Suprapubic skin (tissue), 4 donors: ENCODE data around the gene VCP.

ENCODE experiments used
- EP300 ChIP-seq: sonication (generic); formaldehyde crosslinking; IDR thresholded peaks from one replicate; pipeline ENCODE4 v1.6.1; 2017; ENCODE audit warnings: antibody characterized with exemption
- POLR2AphosphoS5 ChIP-seq, 3 donors: sonication (generic); formaldehyde crosslinking; IDR thresholded peaks; one replicate each; pipeline ENCODE4 v1.6.1; 2017; ENCODE audit warnings: antibody characterized with exemption in 3 of 3
- TF ChIP-seq, protein P1 (sequence below), 2 donors: fragments of 200-600 bp in 1 of 2; fragments of 450-650 bp in 1 of 2; sonication (generic) in 1 of 2; IDR thresholded peaks; one replicate each; pipeline ENCODE4 v1.5.1; 2016 to 2019; ENCODE audit warnings: antibody characterized with exemption in 2 of 2, mild to moderate bottlenecking in 1 of 2, moderate library complexity in 1 of 2

DNA sequence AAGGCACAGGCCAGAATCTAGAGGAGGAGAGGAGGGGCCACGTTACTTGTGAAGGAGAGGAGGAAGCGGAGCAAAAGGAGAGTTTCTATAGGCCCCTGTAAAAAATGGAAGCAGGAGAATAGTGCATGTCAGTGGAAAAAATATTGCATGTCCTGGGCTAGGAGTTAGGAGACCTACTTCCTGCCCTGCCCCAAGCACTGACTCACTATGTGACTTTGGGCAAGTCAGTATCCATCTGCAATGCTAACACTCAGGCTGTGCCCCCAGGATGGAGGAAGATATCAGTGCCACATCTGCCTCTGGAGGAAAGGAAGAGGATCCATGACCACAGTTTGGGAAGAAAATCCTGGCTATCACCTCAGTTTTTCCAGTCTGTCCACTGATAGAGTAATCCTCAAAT lies 17.0 kb upstream of the VCP start:
- TF ChIP-seq, protein P1, sequence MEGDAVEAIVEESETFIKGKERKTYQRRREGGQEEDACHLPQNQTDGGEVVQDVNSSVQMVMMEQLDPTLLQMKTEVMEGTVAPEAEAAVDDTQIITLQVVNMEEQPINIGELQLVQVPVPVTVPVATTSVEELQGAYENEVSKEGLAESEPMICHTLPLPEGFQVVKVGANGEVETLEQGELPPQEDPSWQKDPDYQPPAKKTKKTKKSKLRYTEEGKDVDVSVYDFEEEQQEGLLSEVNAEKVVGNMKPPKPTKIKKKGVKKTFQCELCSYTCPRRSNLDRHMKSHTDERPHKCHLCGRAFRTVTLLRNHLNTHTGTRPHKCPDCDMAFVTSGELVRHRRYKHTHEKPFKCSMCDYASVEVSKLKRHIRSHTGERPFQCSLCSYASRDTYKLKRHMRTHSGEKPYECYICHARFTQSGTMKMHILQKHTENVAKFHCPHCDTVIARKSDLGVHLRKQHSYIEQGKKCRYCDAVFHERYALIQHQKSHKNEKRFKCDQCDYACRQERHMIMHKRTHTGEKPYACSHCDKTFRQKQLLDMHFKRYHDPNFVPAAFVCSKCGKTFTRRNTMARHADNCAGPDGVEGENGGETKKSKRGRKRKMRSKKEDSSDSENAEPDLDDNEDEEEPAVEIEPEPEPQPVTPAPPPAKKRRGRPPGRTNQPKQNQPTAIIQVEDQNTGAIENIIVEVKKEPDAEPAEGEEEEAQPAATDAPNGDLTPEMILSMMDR (IDR thresholded peaks at IDR 0.05): no peak
- no peak for TF ChIP-seq EP300
- TF ChIP-seq POLR2AphosphoS5 (IDR thresholded peaks at IDR 0.05): no peak
